Stimulated activated CD4-positive, alpha-beta T cell treated with anti-CD3 and anti-CD28 coated beads, Interleukin-12 subunit alpha, Interleukin-12 subunit beta, amount 100 ng/mL, for 24 hours (primary cell): ENCODE results near the gene FZD8.
A peak's percentile ranks its signal among the peaks of the same experiment; 100 is the strongest.
"Not testable (repeated sequence)": the region's sequence is repeated elsewhere in the genome, so short reads cannot be mapped to it uniquely, and the experiment has no call there.

ENCODE experiments used
- DNase-seq, 2 experiments: peaks; one replicate each; pipeline ENCODE4 v3.0.0-alpha.2; 2020; ENCODE audit warnings: low read depth in 2 of 2

FZD8 gene

GRCh38 chr10:35642035-35642792 lies at the start of gene FZD8:
Gene FZD8, minus strand, starts transcription at chr10:35642296. Its CDS starts 867 bp downstream, at chr10:35641429.
- DNase-seq = peak; percentile 54 to 74

GRCh38 chr10:35691522-35692236 lies 49.6 kb upstream of the FZD8 start:
- no peak for DNase-seq

- no peak for DNase-seq
These were observed 48.4 kb upstream of the FZD8 start for GRCh38 chr10:35690534-35690933.

- DNase-seq = not testable (repeated sequence)
These were observed 43.8 kb upstream of the FZD8 start for GRCh38 chr10:35685858-35686257.

GRCh38 chr10:35685402-35685801 lies 43.3 kb upstream of the FZD8 start:
- no peak for DNase-seq

- DNase-seq = no peak
These were observed 42.5 kb upstream of the FZD8 start for GRCh38 chr10:35684586-35684985.

GRCh38 chr10:35675846-35676245 lies 33.8 kb upstream of the FZD8 start:
- no peak for DNase-seq

GRCh38 chr10:35674843-35675242 lies 32.7 kb upstream of the FZD8 start:
- no peak for DNase-seq

- no peak for DNase-seq
These were observed 27.0 kb upstream of the FZD8 start for GRCh38 chr10:35668865-35669650.

GRCh38 chr10:35667971-35668370 lies 25.9 kb upstream of the FZD8 start:
- no peak for DNase-seq

GRCh38 chr10:35667270-35667889 lies 25.3 kb upstream of the FZD8 start:
- no peak for DNase-seq

GRCh38 chr10:35661236-35661635 lies 19.1 kb upstream of the FZD8 start:
- DNase-seq = no peak

- no peak for DNase-seq
These were observed 17.4 kb upstream of the FZD8 start for GRCh38 chr10:35659456-35659855.

GRCh38 chr10:35657621-35658020 lies 15.5 kb upstream of the FZD8 start:
- no peak for DNase-seq

- DNase-seq = no peak
These were observed 10.7 kb upstream of the FZD8 start for GRCh38 chr10:35652824-35653223.

- DNase-seq = no peak
These were observed 8.8 kb upstream of the FZD8 start for GRCh38 chr10:35650894-35651293.

- DNase-seq = no peak
These were observed 2.2 kb upstream of the FZD8 start for GRCh38 chr10:35644050-35644950.

GRCh38 chr10:35643151-35644049 lies 1.3 kb upstream of the FZD8 start:
- no peak for DNase-seq

- DNase-seq = no peak
These were observed 658 bp upstream of the FZD8 start for GRCh38 chr10:35642793-35643114.

GRCh38 chr10:35641676-35642034 lies 441 bp downstream of the FZD8 start:
- no peak for DNase-seq
